GM18870 (cell line): ENCODE results near the gene HMGXB4.

Source experiments
- ATAC-seq: cut with Tn5 transposase; IDR thresholded peaks from one replicate; pipeline ENCODE4 v1.9.1; 2021; ENCODE audit warnings: moderate library complexity; ENCODE audit not compliant: unreplicated experiment

The HMGXB4 gene

DNA sequence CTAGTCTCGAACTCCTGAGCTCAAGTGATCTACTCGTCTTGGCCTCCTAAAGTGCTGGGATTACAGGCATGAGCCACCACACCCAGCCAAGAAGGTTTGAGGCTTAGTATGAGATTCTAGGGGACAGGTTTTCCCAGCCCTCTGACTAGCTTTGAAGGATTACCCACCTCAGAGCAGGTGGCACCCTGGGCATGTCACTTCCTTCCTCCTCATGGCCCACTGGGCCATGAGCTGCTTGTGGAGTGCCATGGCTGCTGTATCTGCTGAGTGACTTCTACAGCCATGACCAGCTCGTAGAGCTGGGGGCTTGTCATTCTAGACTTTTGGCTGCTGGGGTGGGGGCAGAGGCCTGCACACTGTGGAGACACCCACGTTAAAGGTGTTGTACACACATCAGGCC is 67.5 kb downstream of the HMGXB4 start:
- ATAC-seq: no peak

DNA sequence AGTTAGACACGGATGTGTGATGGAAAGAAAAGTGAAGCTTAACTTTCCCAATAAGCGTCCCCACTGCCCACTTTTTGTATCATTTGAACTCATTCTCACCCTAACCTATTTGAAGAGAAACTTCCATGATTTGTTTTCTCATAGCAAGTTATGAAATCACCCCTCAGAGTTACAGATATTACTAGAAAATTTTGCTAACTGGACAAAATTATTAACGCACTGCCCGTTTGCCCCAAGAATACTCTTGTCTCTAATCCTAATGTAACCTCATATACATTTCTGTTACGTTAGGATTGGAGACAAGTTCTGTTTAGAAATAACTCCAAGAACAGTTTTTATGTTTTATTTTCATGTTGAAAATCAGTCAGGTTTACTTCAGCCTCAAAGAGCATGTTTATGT is 67.9 kb downstream of the HMGXB4 start:
- ATAC-seq: no peak

DNA sequence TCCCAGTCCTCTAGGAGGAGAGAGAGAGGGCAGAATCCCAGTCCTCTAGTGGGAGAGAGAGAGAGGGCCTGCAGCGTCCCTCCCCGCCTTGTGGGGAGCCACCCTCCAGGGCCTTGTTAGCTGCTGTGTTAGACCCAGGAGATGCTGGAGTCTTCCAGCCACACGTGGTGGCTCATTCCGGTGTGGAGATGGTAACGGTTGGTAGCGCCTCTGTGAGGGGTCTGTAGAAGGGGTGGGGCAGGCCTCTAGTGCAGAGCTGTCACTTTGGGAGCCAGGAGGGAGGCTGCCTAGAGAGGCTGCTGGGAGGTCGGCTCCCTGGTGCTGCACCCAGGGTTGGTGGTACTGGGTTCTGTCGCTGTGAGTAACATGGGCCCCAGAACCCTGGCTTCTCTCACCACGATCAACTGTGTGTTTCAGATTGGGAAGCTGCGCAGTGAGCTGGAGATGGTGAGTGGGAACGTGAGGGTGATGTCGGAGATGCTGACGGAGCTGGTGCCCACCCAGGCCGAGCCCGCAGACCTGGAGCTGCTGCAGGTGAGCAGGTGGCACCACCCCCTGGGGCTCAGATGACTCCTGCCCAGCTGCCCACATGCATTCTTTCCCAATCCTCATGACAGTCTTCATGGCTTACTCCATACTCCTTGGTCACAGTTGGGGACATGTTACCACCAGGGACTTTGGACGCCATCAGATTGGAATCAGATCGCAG is 69.7 kb downstream of the HMGXB4 start:
- no peak for ATAC-seq

DNA sequence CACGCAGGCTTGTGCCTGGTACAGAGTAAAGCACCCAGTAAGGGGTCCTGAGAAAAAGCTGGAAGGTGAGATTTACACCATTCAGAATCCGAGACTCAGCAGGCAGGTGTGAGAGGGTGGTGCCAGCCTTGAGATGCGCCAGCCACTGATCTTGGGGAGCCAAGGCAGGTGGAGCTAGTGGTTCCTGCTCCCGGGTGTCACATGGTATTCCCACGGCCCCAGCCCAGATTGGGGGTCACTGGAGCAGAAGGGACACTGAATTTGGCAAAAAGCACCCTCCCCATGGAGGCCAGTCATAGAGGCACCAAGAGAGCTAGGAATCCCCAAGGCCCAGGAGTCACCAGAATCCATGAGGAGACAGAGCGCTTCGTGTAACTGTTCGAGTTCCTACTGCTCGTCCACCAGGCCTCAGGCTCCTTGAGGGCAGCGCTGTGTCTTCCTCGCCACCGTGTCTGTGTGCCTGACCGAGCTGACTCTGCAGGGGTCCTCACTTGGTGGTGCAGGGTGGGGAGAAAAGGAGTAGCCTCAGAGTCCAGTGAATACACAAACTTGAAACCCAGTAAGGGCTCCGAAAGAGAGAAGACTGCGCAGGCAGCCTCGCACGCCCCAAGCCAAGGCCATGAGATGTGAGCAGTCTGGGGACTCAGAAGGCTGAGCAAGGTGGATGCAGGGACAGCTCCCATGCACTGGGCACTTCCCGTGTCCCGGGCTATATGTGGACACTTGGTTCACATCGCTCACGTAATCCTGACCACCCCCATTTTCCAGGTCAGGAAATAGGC is 70.6 kb downstream of the HMGXB4 start:
- no peak for ATAC-seq

DNA sequence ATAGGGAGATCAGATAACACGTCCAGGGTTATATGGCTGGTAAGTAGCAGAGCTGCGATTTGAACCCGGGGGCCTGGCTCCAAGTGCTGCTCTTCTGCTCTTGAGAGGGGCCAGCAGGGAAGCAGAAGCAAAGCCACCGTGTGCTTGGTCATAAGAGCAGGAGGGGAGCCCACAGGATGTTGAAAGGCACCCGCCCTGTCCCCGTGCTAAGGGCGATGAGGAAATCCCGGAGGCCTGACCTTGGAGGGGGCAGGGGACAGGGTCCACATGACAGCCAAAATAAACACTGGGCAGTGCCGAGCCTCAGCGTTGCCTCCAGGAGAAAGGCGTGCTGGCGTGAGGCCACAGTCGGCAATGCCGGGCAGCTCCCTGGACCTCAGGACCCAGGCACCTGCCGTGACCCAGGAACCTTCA is 71.2 kb downstream of the HMGXB4 start:
- ATAC-seq: no peak

DNA sequence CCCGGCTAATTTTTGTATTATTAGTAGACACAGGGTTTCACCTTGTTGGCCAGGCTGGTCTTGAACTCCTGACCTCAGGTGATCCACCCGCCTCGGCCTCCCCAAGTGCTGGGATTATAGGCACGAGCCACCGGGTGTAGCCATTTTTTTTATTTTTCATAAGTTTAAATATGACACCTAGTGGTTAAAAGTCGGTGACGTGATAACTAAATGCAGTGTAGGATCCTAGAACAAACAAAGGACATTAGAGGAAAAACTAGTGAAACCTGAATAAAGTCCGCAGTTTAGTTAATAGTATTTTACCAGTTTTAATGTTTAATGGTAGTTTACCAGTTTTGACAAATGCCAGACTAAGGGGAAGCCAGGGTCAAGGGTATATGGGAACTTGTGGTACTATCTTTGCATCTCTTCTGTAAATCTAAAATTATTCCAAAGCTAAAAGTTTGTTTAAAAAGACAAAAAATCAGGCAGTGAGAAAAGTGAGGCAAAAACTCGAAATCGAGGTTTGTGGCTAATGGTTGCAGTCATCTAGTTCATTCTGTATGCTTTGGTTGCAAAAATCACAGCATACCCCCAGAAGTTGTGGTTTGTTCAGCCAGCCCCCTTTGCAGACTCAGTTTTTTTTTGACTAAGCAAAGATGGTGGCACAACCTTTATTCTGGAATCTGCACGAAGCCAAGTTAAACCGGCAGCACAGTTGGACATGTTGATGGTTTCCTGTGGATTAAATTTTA is 72.0 kb downstream of the HMGXB4 start:
- no peak for ATAC-seq

DNA sequence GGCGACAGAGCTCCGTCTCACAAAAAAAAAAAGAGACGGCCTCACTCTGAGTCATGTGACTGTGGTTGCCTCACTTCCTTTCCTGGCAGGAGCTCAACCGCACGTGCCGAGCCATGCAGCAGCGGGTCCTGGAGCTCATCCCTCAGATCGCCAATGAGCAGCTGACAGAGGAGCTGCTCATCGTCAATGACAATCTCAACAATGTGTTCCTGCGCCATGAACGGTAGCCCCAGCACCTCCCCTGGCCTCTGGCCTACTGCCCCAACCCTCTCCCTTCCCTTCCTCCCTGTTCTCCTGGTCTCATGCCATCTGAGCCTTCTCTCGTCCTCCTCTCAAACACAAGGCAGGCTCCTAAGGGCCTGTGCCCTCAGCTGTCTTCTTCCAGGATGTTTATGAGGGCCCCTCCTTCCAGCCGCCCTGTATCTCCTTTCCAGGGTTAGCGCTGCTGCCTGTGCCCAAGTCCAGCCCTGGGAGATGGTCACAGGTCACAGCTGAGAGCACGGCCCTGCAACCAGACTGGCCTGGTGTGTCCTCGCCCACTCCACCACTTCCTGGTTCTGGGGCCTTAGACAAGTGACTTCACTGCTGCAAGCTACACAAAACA is 73.1 kb downstream of the HMGXB4 start:
- no peak for ATAC-seq

DNA sequence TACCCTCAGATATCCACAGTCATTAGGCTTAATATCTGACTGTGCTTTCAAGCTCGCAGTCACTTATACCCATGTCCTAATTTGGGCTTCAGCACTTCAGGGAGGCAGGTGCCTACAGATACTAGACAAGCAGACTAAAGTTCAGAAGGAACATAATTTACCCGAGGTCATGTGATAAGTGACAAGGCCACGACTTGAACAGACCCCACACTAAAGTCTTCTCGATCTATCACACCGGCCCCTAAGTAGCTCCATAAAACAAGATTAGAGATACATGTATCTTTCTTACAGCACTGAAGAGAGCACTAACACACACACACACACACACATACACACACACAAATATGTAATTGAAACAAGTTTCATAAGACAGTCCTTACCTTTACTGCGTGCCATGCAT is 75.0 kb downstream of the HMGXB4 start:
- ATAC-seq: no peak

DNA sequence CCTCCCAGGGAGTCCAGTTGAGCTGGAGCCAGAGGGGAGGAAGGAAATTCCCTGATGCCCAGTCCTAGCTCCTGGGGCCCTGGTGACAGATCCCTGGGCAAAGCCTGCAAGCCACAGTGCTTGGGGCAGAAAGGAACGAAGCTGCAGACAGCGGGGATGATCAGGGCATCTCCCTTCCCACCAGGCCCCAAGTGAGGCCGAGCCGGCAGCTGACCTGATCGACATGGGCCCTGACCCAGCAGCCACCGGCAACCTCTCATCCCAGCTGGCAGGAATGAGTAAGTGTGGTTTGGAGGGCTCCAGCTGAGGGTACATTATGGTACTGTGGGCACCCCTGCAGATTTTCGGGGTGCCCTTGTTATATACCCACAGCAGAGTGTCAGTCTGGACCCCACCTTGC is 75.9 kb downstream of the HMGXB4 start:
- ATAC-seq: no peak

DNA sequence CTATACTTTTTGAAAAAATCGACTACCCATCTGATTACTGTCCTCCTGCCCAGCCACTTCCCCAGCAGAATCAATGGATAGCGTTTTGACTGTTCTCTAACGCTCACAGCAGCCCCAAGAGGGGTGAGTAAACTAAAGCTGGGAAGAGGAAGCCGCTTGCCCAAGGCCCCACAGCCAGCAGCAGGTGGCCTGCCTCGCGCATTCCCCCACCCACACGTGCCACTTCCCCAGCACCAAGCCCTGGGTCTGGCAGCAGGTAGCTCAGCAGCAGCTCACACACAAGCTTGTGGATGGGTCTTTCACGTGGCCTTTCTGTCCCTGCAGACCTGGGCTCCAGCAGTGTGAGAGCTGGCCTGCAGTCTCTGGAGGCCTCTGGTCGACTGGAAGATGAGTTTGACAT is 76.7 kb downstream of the HMGXB4 start:
- ATAC-seq: no peak

DNA sequence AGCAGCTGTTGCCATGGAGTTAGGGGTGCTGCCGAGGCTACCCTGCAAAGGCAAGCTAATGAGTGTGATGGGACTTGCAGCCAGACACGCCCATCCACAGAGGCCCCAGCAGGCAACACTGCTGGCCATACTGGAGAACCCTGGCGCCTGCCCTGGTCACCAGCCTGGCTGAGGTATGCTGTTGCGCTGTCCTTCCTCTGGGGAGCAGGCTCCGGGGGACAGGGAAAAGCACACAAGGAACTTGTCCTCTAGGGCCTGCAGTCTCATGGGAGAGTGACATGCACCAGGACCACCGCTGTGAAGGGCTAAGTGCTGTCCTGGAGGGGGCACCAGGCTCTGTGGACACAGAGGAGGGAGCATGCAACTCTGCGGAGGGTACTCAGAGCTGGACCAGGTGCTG is 78.2 kb downstream of the HMGXB4 start:
- ATAC-seq: no peak

DNA sequence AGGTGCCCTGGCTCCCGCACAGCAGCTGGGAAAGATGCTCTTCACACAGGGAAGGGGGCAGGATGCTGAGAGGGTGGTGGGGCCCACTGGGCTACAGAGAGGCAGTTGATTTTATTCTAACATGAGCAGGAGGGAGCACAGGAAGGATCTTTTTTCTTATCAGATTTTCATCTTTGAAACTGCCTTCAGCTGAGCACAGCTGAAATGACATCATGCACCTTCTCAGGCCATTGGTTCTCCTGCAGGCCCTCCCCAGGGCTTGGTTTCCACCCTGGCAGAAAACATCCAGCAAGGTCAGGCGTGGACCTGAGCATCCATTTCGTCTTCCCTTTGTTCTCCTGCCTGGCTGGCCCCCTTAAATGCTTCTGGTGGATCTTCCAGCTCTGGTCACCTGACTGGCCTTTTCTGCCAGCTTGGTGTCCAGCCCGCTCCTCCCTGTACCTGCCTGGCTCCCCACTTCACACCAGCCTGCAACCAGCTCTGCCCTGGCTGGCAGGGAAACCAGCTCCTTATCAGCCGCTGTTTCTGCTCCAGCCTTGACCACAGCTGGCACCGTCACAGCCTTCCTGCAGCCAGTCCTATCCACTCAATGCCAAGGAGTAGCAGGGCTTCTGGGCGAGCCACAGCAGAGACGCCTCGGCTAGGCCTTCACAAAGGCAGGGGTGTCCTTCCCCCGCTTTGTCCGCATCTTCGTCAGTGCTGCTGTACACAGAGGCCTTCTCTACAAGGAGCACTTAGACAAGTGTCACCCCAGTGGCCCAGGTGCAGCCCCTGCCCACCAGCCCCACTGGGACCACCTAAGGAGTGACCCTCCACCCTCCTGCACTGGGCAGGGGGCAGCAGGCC is 78.9 kb downstream of the HMGXB4 start:
- ATAC-seq: no peak

DNA sequence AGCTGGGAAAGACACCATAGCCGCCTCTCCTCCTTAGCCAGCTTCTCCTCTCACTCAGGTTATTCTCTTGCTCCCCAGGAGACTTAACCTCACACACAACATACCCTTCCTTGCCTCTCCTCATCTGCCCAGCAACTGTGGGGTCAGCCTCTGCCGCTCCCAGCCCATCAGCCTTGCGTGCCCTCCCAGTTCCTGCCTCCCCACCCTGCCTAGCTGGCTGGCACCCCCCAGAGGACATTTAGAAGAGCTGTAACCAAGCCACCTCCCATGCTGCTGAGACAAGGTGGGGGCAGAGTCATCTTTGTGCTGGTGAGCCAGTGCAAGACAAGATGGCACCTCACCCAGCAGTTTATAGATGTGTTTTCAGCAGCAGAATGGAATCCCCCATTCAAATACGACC is 80.6 kb downstream of the HMGXB4 start:
- ATAC-seq: no peak

DNA sequence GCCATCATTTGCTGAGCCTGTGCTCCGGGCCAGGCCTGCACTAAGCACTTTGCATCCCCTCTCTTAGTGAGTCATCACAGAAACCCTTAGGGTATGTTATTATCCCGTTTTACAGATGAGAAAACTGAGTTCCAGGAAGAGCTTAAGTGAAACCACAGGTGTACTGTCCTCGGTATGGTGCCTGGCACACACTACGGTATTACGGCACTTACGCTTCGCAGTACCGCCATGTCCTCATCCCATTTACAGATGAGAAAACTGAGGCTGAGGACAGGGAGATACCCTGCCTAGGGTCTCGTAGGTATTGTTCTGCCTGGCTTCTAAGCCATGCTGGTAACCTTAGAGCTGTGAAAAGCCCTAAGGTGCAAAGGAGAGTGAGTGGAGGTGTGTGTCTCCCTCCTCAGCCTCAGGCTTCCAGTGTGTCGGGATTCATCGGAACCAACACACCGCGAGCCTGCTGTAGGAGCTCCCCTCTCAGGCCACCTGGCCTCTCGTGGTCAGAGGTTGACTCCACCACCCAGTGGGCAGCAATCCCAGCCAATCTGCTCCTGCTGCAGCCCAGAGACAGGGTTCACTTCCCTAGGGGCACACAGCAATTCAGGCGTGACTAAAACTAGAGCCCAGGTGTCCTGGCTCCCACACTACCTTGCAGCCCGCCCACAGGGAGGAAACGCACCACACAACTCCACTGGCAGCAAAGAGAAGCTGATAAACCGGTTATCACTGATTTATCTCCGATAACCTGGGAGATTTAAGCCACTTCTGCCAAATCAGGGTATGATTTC is 84.0 kb downstream of the HMGXB4 start:
- no peak for ATAC-seq

DNA sequence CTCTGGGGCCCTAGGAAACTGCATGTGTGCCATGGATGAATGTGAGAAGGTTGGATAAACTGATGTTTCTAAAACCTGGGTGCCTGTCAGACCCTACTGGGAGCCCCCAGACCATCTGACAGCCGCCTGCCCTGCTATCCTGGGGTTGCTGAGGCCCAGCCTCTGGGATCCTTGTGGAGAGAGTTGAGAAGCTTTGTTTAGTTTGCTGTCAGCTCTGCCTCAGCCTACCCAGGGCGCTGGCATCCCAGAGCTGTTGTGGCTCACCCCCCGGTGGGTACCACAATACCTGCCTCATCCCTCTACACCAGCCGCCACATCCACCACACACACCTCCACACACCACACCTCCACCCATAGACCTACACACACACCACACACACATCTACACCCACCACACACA is 85.1 kb downstream of the HMGXB4 start:
- ATAC-seq: no peak

DNA sequence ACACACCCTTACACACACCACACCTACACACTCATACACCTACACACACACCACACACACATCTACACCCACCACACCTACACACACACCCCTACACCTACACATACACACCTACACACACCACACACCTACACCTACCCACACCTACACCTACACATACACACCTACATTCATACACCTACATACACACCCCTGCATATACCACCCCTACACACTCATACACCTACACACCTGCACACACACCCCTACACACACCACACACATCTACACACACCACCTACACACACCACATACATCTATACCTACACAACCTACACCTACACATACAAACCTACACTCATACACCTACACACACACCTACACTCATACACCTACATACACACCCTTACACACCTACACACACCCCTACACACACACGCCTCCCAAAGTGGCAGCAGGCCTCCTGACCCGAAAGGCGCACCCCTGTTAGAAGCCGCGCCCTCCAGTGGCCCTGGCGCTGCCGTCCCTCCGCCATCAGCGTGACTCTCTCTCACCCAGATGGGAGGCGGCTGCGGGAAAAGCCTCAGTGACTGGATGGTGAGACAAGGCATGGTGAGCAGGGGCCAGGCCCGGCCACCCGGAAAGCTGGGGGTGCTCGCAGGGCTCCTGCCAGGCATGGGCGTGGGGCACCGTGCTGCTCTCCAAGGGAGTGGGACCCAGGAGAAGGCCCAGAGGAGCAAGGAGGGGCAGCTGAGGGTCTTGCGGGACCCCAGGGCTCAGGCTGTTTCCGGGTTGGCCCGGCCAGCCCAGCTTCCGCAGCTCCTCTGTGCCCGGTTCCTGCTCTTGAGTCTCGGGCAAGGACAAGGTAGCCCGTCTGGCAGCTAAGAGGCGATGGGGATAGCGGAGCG is 86.6 kb downstream of the HMGXB4 start:
- ATAC-seq: no peak

DNA sequence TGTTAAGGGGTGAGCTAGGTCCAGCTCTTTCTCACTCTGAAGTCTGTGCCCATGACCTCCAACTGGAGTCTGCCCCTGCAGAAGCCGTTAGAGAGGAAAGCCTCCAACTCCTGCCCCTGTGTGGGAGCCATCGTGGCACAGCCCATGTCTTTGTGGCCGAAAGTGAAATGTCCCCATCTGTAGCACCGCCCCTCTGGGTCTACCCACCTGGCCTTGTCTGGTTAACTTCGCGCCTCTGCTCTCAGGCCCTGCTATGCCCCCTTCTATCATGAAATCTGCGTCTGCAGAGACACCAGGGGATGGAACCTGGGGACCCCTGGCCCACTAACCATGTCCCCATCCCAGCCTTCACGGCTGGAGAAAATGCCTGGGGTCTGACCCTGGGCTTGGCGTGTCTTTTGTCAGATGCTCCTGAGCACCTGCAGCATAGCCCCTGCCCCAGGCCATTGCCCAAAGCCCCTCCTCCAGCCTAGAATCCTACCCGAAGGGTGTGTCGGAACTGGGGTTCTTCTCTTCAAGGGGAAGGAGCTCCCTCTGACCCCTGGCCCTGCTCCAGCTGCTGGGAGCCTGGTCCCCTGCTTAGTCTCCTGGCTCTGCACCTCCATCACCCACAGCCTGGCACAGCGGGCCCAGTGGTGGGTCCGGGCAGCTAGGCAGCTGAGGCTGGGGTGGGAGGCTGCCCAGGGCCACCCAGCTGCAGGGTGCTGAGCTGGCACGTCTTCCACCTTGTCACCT is 87.8 kb downstream of the HMGXB4 start:
- ATAC-seq: no peak
